OCI-LY1 (cell line): ENCODE measurements around the gene RGS10.

Experiments used
- H2AFZ ChIP-seq: fragments of 200-600 bp; sonication (generic), shearing (Covaris generic); 2 replicates; pipeline ENCODE4 v1.6.0; 2014; ENCODE audit warnings: antibody characterized with exemption, mild to moderate bottlenecking, low read length
- H3F3A ChIP-seq: fragments of 200-600 bp; sonication (generic), shearing (Covaris generic); 2 replicates; pipeline ENCODE4 v1.6.0; 2014; ENCODE audit warnings: mild to moderate bottlenecking, antibody characterized with exemption, low read length, moderate library complexity; ENCODE audit not compliant: insufficient read depth
- H3K27ac ChIP-seq: fragments of 200-600 bp; sonication (generic); 2 replicates; pipeline ENCODE4 v1.5.1; 2014; ENCODE audit warnings: low read length, mixed run types, mild to moderate bottlenecking, low read depth; ENCODE audit not compliant: poor library complexity, severe bottlenecking
- H3K27me3 ChIP-seq: fragments of 200-600 bp; sonication (generic); 2 replicates; pipeline ENCODE4 v1.6.0; 2014; ENCODE audit warnings: antibody characterized with exemption, mild to moderate bottlenecking, low read length, moderate library complexity; ENCODE audit not compliant: insufficient read depth
- H3K36me3 ChIP-seq: fragments of 200-600 bp; sonication (generic); 2 replicates; pipeline ENCODE4 v1.6.1; 2014; ENCODE audit warnings: mild to moderate bottlenecking, antibody characterized with exemption, low read length, moderate library complexity, mixed read lengths; ENCODE audit not compliant: insufficient read depth
- H3K4me1 ChIP-seq: fragments of 200-600 bp; sonication (generic); 2 replicates; pipeline ENCODE4 v1.5.1; 2014; ENCODE audit warnings: mild to moderate bottlenecking, low read length, moderate library complexity; ENCODE audit not compliant: insufficient read depth, severe bottlenecking
- H3K4me2 ChIP-seq: fragments of 200-600 bp; sonication (generic), shearing (Covaris generic); 2 replicates; pipeline ENCODE4 v1.6.1; 2014; ENCODE audit warnings: low read length
- H3K4me3 ChIP-seq: fragments of 200-600 bp; sonication (generic); 2 replicates; pipeline ENCODE4 v1.5.1; 2014; ENCODE audit warnings: low read length, low read depth, mild to moderate bottlenecking, mixed read lengths; ENCODE audit not compliant: poor library complexity, severe bottlenecking
- H3K79me2 ChIP-seq: fragments of 200-600 bp; shearing (Covaris generic); 2 replicates; pipeline ENCODE4 v1.6.1; 2016; ENCODE audit warnings: mixed run types, low read length, mixed read lengths; ENCODE audit not compliant: insufficient read depth
- H3K9ac ChIP-seq: fragments of 200-600 bp; sonication (generic), shearing (Covaris generic); 2 replicates; pipeline ENCODE4 v1.6.1; 2014; ENCODE audit warnings: mild to moderate bottlenecking, low read length, mixed read lengths
- H3K9me2 ChIP-seq: fragments of 200-600 bp; sonication (generic), shearing (Covaris generic); 2 replicates; pipeline ENCODE4 v1.6.1; 2014; ENCODE audit warnings: low read depth, mild to moderate bottlenecking, low read length, mixed read lengths
- H3K9me3 ChIP-seq: fragments of 200-600 bp; shearing (Covaris generic); 2 replicates; pipeline ENCODE4 v1.6.1; 2014; ENCODE audit warnings: low read length, mixed read lengths
- H4K20me1 ChIP-seq: fragments of 200-600 bp; sonication (generic), shearing (Covaris generic); 2 replicates; pipeline ENCODE4 v1.6.0; 2016; ENCODE audit warnings: mild to moderate bottlenecking, low read length; ENCODE audit not compliant: insufficient read depth
- CTCF ChIP-seq: fragments of 200-600 bp; sonication (generic), shearing (Covaris generic); IDR thresholded peaks from 2 replicates; pipeline ENCODE4 v1.5.1; 2017; ENCODE audit warnings: mild to moderate bottlenecking, antibody characterized with exemption, low read length, moderate library complexity, mixed read lengths
- EZH2 ChIP-seq: fragments of 200-600 bp; sonication (generic), shearing (Covaris generic); IDR thresholded peaks from 2 replicates; pipeline ENCODE4 v1.8.0; 2017; ENCODE audit warnings: borderline replicate concordance, mixed run types, mild to moderate bottlenecking, antibody characterized with exemption, low read length, moderate library complexity, mixed read lengths

Gene RGS10

DNA sequence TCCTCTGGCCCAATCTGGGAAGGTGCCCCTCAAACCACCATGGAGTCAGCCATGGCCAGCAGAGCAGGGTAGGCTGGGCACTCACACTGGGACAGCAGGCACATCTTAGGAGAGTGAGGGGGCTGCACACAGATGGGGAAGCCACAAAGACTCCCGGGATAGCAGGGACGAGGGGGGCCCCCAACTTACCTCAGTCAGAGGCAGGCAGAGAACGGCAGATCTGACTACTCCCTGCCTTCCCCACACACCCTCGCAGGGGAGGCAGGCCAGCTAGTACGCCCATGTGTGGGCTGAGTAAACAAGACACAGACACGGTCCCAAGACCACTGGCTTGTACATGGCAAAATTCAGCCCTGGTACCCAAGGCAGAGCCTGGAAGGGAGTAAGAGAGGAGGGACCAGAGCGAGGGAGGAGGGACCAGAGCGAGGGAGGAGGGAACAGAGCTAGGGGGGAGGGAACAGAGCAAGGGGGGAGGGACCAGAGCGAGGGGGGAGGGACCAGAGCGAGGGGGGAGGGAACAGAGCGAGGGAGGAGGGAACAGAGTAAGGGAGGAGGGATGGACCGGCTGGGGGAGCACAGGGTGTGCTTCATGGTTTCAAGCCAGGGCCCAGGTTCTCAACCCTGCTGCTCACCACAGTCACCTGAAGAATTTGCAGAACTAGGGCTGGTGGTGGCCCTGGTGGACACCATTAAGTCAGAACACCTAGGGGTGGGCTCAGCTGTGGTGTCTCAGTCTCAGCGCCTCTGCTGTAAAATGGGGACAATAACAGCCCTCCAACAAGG lies 73.8 kb downstream of the RGS10 start:
- Histone ChIP-seq H3K9me3 (no peaks in the 10 kb centered on the region), H3K4me1 (no peaks in the 10 kb centered on the region), H3F3A (no peaks in the 10 kb centered on the region), H3K4me3 (no peak overlapping the region), H3K9ac (no peak overlapping the region), H3K9me2 (no peaks in the 10 kb centered on the region), H3K27ac (no peak overlapping the region), H2AFZ (no peak overlapping the region), H3K4me2 (no peak overlapping the region), H3K79me2 (no peaks in the 10 kb centered on the region), H4K20me1 (no peaks in the 10 kb centered on the region), H3K36me3 (no peaks in the 10 kb centered on the region), H3K27me3 (peaks cover 1% of the 10 kb centered on the region; the same call in 1 of the 2 replicates)
- TF ChIP-seq CTCF (no peak), EZH2 (no peak)

- H3F3A ChIP-seq: no peaks in the 10 kb centered on the region
- no peak overlapping the region for H2AFZ ChIP-seq
- H3K79me2 ChIP-seq: no peaks in the 10 kb centered on the region
- peaks cover 3% of the 10 kb centered on the region; the same call in 1 of the 2 replicates for H3K36me3 ChIP-seq
- H3K9ac ChIP-seq: no peak overlapping the region
- peaks cover 4% of the 10 kb centered on the region; the same call in 1 of the 2 replicates for H3K27me3 ChIP-seq
- no peaks in the 10 kb centered on the region for H3K9me2 ChIP-seq
- no peaks in the 10 kb centered on the region for H4K20me1 ChIP-seq
- H3K4me2 ChIP-seq: no peak overlapping the region
- no peaks in the 10 kb centered on the region for H3K4me1 ChIP-seq
- no peak overlapping the region for H3K27ac ChIP-seq
- TF ChIP-seq EZH2: no peak
- TF ChIP-seq CTCF: no peak
- H3K4me3 ChIP-seq: no peak overlapping the region
- H3K9me3 ChIP-seq: no peaks in the 10 kb centered on the region
Measured at GRCh38 chr10:119466655-119467054, 75.9 kb downstream of the RGS10 start.

GRCh38 chr10:119466076-119466475 lies 76.4 kb downstream of the RGS10 start:
- no peaks in the 10 kb centered on the region for H3F3A ChIP-seq
- H3K4me2 ChIP-seq: no peak overlapping the region
- TF ChIP-seq EZH2: no peak
- TF ChIP-seq CTCF: no peak
- no peak overlapping the region for H3K4me3 ChIP-seq
- no peaks in the 10 kb centered on the region for H3K9me3 ChIP-seq
- H3K9me2 ChIP-seq: no peaks in the 10 kb centered on the region
- H3K4me1 ChIP-seq: no peaks in the 10 kb centered on the region
- H4K20me1 ChIP-seq: no peaks in the 10 kb centered on the region
- no peak overlapping the region for H3K9ac ChIP-seq
- peaks cover 3% of the 10 kb centered on the region; the same call in 1 of the 2 replicates for H3K36me3 ChIP-seq
- H3K27me3 ChIP-seq: peaks cover 4% of the 10 kb centered on the region; the same call in 1 of the 2 replicates
- no peak overlapping the region for H2AFZ ChIP-seq
- no peak overlapping the region for H3K27ac ChIP-seq
- H3K79me2 ChIP-seq: no peaks in the 10 kb centered on the region
